GM12865 (cell line): ENCODE results near the gene SETX.

ENCODE experiments used
- DNase-seq: peaks from one replicate; pipeline ENCODE4 v3.0.0; 2010; ENCODE audit warnings: low read depth
- H3K4me3 ChIP-seq: 2 replicates; pipeline ENCODE4 v1.5.1; 2011; ENCODE audit warnings: mild to moderate bottlenecking, low read depth, low read length, control low read depth
- CTCF ChIP-seq: IDR thresholded peaks from 2 replicates; pipeline ENCODE4 v1.5.1; 2011; ENCODE audit warnings: low read length, control low read depth, low read depth, inconsistent platforms; ENCODE audit not compliant: insufficient read depth; ENCODE audit errors: missing control alignments

The SETX gene

GRCh38 chr9:132249690-132250089 is 105.1 kb downstream of the SETX start:
- DNase-seq = no peak

GRCh38 chr9:132249123-132249522 is 105.7 kb downstream of the SETX start:
- no peak for TF ChIP-seq CTCF
- no peak for DNase-seq
- H3K4me3 ChIP-seq = no peak overlapping the region

More at GRCh38 chr9:132249690-132250089, 105.1 kb downstream of the SETX start:
- H3K4me3 ChIP-seq = no peak overlapping the region
- no peak for TF ChIP-seq CTCF

- H3K4me3 ChIP-seq = no peak overlapping the region
- DNase-seq = no peak
- no peak for TF ChIP-seq CTCF
Observed at GRCh38 chr9:132247942-132248341, 106.8 kb downstream of the SETX start.

- H3K4me3 ChIP-seq = no peak overlapping the region
- DNase-seq = no peak
- no peak for TF ChIP-seq CTCF
Observed at GRCh38 chr9:132245465-132245864, 109.3 kb downstream of the SETX start.

GRCh38 chr9:132244582-132245455 is 110.0 kb downstream of the SETX start:
- no peak for TF ChIP-seq CTCF
- DNase-seq = no peak
- H3K4me3 ChIP-seq = no peak overlapping the region

- H3K4me3 ChIP-seq = no peak overlapping the region
- no peak for TF ChIP-seq CTCF
- no peak for DNase-seq
Observed at GRCh38 chr9:132243156-132244074, 111.4 kb downstream of the SETX start.
